AG09309 (cell line): ENCODE results near the gene METTL6.
"Not testable (repeated sequence)": the region's sequence is repeated elsewhere in the genome, so short reads cannot be mapped to it uniquely, and the experiment has no call there.

ENCODE experiments used
- DNase-seq: peaks from one replicate; pipeline ENCODE4 v3.0.0-alpha.2; 2010; ENCODE audit warnings: low read depth
- H3K4me3 ChIP-seq: 2 replicates; pipeline ENCODE4 v1.5.1; 2011; ENCODE audit warnings: mild to moderate bottlenecking, low read depth, low read length, moderate library complexity; ENCODE audit not compliant: control insufficient read depth
- CTCF ChIP-seq: IDR thresholded peaks from 2 replicates; pipeline ENCODE4 v1.5.1; 2011; ENCODE audit warnings: mild to moderate bottlenecking, low read depth, low read length, inconsistent platforms; ENCODE audit not compliant: insufficient read depth, control insufficient read depth; ENCODE audit errors: missing control alignments

Gene METTL6

GRCh38 chr3:15398731-15399133 is 28.6 kb downstream of the METTL6 start:
- not testable (repeated sequence) for DNase-seq, H3K4me3 ChIP-seq
- peak; percentile 51 for TF ChIP-seq CTCF

GRCh38 chr3:15393252-15393651 is 34.1 kb downstream of the METTL6 start:
- not testable (repeated sequence) for H3K4me3 ChIP-seq, DNase-seq

GRCh38 chr3:15391007-15391406 is 36.3 kb downstream of the METTL6 start:
- DNase-seq, result no peak
- no peak overlapping the region for H3K4me3 ChIP-seq
- TF ChIP-seq CTCF, result no peak

- no peak for DNase-seq
- no peak overlapping the region for H3K4me3 ChIP-seq
- no peak for TF ChIP-seq CTCF
Observed at GRCh38 chr3:15390460-15390859, 36.9 kb downstream of the METTL6 start.

GRCh38 chr3:15388335-15388734 is 39.0 kb downstream of the METTL6 start:
- H3K4me3 ChIP-seq, DNase-seq: not testable (repeated sequence)

- TF ChIP-seq CTCF, result no peak
Observed at GRCh38 chr3:15387735-15388134, 39.6 kb downstream of the METTL6 start.

GRCh38 chr3:15387171-15387581 is 40.2 kb downstream of the METTL6 start:
- no peak overlapping the region for H3K4me3 ChIP-seq
- no peak for DNase-seq
- TF ChIP-seq CTCF, result no peak

More at GRCh38 chr3:15387735-15388134, 39.6 kb downstream of the METTL6 start:
- no peak overlapping the region for H3K4me3 ChIP-seq
- DNase-seq, result no peak

- H3K4me3 ChIP-seq, DNase-seq: not testable (repeated sequence)
Observed at GRCh38 chr3:15386654-15386955, 40.7 kb downstream of the METTL6 start.
